ENCODE data around the gene ARNT2.

The ARNT2 gene

DNA sequence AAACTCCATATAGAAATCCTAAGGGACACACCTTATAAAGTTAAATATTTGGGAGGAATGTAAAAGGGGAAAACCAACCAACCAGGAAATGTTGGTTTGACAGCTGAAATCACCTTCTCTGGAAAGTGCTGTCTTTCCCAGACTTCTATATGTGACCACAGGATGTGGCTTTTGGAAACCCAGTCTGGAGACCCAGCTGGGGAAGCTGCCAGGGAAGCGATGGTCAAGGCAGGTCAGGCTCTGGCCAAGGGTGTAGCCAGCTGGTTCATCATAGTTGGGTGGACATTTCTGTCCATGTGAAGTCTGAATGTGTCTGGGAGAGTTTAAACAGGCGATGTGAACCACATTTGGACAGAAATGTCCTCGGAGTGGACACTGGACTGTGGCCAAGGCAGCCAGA, 73.9 kb downstream of the ARNT2 start:
- TF ChIP-seq GATA2 (IDR thresholded peaks at IDR 0.05; ENCODE audit: low read depth, low read length): no peak

DNA sequence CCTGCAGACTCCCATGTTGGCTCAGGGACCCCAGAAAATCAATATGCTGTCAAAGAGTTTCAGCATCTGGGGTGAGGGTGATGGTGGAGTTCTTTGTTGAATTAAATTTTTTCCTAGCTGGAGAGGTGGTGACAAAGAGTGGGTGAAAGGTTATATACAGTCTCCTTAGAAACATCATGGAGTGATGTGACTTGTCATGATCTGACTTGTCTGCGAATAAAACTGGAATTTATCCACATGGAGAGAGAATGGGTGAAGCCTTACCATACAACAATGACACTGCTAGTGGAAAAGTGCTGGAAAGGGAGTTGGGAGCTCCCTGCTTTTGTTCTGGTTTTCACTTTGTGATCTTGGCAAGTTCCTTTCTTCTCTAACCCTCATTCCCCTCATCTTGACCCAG, 75.0 kb downstream of the ARNT2 start:
- no peak for TF ChIP-seq GATA3 (IDR thresholded peaks at IDR 0.05; ENCODE audit: low read depth, low read length)
- TF ChIP-seq GATA2 (IDR thresholded peaks at IDR 0.05; ENCODE audit: low read depth, low read length): no peak

DNA sequence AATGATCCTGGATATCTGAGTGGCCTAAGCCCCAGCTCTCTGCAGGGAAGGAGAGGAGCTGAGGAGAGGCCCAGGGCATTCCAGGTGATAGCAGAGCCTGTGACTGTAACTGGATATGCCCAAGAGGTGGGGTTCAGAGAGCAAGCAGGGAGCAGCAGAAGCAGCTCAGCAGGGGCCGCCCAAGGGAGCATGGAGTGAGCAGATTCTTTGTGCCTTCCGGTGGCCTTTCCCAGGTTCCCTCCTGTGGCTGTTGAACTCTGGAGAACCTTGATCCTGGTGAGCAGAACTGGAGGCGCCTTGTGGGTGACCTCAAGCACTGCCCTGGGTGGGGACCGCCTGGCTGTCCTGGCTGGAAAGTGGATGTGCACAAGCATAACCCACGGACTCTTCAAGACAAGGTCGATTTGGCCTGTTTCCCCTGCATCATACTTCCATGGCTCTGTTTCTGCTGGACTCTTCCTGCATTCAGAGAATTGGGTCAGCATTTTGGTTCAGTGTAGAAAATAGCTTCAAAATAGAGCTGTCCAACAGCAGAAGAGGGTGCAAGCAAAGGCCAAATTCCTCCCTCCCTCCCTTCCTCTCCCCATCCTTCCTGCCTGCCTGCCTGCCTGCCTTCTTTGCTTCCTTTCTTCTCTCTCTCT, 76.1 kb downstream of the ARNT2 start:
- TF ChIP-seq GATA2 (IDR thresholded peaks at IDR 0.05; ENCODE audit: low read depth, low read length) (no peak), GATA3 (IDR thresholded peaks at IDR 0.05; ENCODE audit: low read depth, low read length) (no peak)

DNA sequence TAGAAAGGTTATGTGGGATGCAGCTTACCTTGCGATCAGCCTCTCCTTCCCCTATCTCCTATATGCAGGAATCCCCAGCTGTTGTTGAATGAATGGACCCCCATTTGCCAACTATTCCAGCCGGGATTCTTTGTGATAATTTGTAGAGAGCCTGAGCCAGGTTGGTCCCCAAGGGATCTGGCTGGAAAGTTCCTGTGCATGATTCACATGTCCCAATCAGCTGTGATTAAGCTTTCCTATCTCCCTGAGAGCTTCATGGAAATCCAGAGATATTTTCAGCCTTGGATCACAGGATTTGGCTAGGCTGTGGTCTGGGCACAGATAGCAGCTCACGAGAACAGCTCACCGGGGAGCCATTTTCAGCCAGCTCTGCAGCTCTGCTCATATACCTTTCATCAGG, 76.7 kb downstream of the ARNT2 start:
- TF ChIP-seq GATA3 (IDR thresholded peaks at IDR 0.05; ENCODE audit: low read depth, low read length): no peak

DNA sequence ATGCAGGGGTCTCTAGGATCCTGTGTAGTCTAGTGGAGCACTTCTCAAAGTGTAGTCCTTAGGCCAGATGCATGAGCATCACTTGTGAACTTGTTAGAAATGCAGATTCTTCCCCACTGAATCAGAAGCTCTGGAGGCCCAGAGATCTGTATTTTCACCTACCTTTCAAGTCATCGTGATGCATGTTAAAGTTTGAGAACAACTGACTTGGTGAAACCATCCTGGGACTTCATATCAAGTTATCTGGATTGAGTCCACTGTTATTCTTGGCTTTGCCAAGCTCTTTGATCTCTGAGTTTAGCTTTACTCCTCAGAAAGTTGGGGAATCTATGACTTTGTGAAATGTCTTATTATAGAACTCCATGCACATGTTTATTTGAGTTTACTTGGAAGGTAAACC, 78.5 kb downstream of the ARNT2 start:
- no peak for TF ChIP-seq GATA3 (IDR thresholded peaks at IDR 0.05; ENCODE audit: low read depth, low read length)
- TF ChIP-seq GATA2 (IDR thresholded peaks at IDR 0.05; ENCODE audit: low read depth, low read length): no peak

DNA sequence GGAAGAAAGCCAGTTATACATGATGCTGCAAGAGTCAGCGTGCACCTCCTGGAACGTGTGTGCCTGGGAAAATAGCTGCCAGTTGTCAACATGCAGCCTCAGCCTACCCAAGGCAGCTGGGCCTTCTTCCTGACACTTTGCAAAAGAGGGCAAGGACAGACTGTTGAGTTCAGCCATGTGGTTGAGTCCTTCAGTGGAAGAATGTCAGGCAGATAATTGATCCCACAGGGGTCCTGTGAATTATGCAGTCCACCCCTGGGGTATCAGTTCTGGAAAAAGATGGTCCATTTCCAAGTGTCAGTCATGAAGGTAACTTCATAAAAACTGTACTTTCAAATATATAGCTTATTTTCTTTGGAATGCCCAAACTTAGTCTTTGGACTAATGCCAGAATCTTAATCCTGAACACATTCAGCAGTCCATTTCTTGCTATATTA, 79.6 kb downstream of the ARNT2 start:
- TF ChIP-seq GATA3 (IDR thresholded peaks at IDR 0.05; ENCODE audit: low read depth, low read length) (no peak), GATA2 (IDR thresholded peaks at IDR 0.05; ENCODE audit: low read depth, low read length) (no peak)

DNA sequence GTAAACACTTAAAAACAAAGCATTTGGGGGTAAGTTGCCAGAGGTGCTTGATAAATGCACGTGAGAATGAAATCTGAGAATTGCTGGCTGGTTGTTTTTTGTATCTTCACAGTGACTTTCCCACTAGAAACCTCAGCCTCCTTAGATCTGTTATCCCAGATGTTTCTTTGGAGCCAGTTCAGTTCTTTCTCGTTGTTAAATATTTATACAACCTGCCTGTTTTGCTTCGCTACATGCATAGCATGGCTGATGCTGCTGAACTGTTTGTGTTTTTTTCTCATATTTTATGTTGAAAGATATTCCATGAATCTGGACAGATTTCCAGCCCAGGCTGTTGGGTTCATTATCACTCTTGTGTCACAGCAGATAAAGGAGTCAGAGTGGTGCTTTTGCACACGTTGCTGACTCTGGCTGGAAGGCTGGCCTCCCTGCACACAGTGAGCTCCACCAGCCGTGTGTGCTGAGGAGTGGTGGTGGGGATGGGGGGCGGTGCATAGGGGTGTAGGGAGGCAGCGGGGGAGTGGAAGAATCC, 80.2 kb downstream of the ARNT2 start:
- TF ChIP-seq GATA3 (IDR thresholded peaks at IDR 0.05; ENCODE audit: low read depth, low read length) (no peak), GATA2 (IDR thresholded peaks at IDR 0.05; ENCODE audit: low read depth, low read length) (no peak)

DNA sequence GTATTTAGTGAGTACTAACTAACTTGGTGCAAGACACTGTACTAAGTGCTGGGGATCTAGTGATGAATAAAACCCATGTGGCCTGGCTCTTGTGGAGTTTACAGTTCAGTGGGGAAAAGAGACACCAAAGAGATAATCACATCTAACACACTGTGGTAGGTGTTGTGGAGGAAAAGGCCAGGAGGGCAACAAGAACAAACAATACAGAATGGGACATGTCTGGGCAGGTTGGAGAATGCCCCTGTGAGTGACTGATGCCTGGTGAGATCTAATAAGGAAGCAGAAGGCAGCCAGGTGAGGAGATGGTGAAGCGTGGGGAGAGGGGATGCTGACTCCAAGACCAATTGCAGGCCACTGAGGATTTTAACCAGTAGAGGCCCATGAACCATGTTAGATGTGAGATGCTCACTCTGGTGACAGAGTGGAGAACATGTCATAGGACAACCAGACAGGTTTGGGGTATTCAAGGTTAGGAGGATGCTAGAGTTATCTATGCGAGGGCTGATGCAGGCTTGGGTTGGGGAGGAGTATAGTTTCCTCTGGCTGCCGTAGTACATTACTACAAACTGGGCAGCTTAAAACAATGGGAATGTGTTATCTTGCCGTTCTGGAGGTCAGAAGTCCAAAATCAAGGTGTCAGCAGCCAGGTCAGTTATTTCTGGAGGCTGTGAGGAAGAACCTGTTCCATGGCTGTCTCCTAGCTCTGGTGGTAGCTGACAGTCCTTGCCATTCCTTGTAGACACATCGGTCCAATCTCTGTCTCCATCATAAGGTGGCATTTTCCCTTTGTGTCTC, 81.4 kb downstream of the ARNT2 start:
- TF ChIP-seq GATA3 (IDR thresholded peaks at IDR 0.05; ENCODE audit: low read depth, low read length) (no peak), GATA2 (IDR thresholded peaks at IDR 0.05; ENCODE audit: low read depth, low read length) (no peak)

DNA sequence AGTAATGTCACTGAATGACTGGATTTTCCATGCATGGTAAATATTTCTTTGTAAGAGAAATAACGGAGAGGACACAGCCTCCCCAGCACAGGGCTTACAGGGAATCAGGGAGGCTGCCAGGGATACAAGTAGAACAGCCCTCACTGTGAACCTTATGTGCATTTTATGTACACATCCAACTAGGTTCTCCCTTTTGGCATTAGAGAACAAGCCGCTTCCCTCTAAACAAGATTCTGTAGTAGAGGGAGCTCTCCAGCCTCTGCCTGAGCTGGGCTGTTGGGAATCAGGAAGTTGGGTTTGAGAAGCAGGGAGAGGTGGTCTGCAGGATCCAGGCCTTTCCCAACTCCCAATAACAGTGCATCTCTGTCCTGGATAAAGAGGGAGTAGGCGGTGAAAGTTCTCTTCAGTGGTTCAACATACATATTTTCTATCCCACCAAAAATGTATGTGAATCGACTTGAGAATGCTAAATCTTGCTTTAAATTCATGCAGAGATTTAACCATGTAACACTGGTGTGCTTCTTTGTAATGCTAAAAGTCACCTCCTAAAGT, 83.7 kb downstream of the ARNT2 start:
- TF ChIP-seq GATA2 (IDR thresholded peaks at IDR 0.05; ENCODE audit: low read depth, low read length): no peak
- TF ChIP-seq GATA3 (IDR thresholded peaks at IDR 0.05; ENCODE audit: low read depth, low read length): no peak

DNA sequence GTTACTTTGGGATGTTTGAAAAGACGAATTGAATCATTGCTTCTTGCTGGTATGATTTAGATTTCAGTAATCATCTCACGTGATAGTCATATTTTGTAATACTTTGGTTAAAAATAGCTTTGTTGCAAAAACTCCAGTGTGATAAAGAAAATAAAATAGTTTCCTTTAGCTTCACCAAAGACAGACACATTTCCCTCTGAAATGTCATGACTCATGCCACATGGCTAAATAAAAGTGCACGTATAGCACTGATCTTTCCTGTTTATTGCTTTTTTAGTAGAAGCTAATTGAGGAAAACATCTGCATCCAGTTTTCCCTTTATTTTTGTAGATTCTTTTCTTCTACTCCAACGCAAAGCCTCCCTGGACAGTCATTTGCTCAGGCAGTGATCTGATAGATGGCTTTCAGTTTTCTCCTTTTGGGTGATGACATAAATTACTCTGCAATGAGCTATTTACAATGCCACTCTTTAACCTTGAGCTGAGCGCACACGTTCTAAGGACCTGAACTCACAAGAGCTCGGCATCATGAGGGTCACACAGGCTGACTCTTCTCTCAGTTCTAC, 84.9 kb downstream of the ARNT2 start:
- TF ChIP-seq GATA2 (IDR thresholded peaks at IDR 0.05; ENCODE audit: low read depth, low read length) (no peak), GATA3 (IDR thresholded peaks at IDR 0.05; ENCODE audit: low read depth, low read length) (no peak)

DNA sequence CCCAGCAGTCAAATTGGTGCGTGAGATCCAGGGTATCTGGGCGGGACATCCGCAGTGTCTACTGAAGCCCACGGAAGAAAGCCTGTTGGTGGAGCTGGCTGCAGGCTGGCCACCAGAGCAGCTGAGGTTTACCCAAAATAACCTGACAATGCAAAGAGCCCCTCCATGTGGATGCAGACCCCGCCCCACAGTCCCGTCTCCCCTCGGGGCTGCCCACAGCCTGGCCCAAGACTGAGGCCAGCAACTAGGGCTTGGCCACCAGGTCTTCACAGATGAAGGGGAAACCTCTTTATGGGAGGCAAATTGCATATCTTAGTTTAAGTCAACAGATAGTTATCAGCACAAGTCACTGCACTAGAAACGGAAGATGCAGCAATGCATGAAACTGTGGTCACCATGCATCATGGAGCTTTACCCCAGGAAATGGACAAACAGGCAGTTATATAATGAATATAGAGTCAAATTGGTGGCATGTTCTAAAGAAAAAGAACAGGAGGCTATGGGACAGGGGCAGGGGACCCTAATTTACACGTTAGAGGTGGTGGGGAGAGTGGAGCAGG, 86.3 kb downstream of the ARNT2 start:
- TF ChIP-seq GATA2 (IDR thresholded peaks at IDR 0.05; ENCODE audit: low read depth, low read length) (no peak), GATA3 (IDR thresholded peaks at IDR 0.05; ENCODE audit: low read depth, low read length) (no peak)

DNA sequence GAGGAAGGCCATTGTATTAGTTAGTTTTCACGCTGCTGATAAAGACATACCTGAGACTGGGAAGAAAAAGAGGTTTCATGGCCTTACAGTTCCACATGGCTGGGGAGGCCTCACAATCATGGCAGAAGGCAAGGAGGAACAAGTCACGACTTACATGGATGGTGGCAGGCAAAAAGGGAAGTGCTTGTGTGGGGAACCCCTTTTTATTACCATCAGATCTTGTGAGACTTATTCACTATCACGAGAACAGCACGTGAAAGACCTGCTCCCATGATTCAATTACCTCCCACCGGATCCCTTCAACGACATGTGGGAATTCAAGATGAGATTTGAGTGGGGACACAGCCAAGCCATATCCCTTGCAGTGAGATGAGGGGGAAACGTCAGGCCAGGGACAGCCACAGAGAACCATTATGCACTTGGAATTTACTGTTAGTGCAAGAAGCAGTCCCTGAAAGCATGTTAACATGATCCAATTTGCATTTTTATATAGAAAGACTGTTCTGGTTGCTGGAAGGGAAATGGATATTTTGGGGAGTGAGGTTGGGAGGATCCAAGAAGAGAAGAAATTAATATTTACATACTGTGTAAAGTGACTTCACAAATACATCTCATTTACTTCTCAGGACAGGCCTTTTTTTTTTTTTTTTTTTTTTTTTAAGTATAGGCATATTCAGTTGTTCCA, 87.1 kb downstream of the ARNT2 start:
- TF ChIP-seq GATA3 (IDR thresholded peaks at IDR 0.05; ENCODE audit: low read depth, low read length): no peak

DNA sequence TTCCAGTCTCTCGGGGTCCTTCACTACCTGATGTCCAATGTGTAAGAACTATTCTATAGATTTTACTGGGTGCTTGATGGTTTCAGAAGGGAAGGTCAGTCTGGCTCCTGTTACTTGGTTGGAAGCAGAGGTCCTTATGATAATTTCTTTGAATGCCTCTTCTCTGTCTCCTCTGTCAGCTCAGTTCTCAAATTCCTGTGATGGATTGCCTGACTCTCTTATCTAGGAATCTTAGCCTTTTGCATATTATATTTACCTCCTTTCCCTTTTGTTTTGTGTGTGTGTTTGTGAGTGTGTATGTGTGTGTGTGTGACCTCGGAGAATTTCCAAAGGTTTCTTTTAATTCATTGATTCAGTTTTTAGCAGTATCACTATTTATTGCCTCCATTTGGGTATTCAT, 88.2 kb downstream of the ARNT2 start:
- TF ChIP-seq GATA2 (IDR thresholded peaks at IDR 0.05; ENCODE audit: low read depth, low read length) (no peak), GATA3 (IDR thresholded peaks at IDR 0.05; ENCODE audit: low read depth, low read length) (no peak)

DNA sequence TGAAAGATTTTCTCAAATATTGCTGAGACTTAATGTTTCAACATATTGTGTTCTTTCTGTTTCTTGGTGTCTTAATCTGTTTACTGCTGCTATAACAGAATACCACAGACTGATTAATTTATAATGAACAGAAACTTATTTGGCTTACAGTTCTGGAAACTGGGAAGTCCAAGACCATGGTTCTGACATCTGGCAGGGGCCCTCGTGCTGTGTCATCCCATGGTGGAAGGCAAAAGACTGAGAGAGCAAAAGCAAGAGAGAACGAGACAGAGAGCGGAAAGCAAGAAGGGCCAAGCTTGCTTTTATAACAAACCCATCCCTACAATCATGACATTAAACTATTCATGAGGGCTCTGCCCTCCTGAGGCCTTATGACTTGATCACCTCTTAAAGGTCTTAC, 88.7 kb downstream of the ARNT2 start:
- TF ChIP-seq GATA2 (IDR thresholded peaks at IDR 0.05; ENCODE audit: low read depth, low read length) (no peak), GATA3 (IDR thresholded peaks at IDR 0.05; ENCODE audit: low read depth, low read length) (no peak)
